H9 (cell line): ENCODE measurements around the gene ZCCHC7. TPM values are rescaled to one million over a fixed set of nuclear protein-coding genes. Genes with fewer than 3 reads are reported as not detected.

Experiments used
- DNase-seq: peaks from one replicate; pipeline ENCODE4 v3.0.0-alpha.2; 2017
- H2AFZ ChIP-seq: one replicate; pipeline ENCODE4 v1.6.1; 2013; ENCODE audit warnings: mild to moderate bottlenecking, low read length, control low read depth, moderate library complexity
- H2AK5ac ChIP-seq: 2 replicates; pipeline ENCODE4 v1.6.1; 2013; ENCODE audit warnings: low read length, control low read depth, mixed read lengths; ENCODE audit not compliant: insufficient read length
- H2BK120ac ChIP-seq: one replicate; pipeline ENCODE4 v1.6.1; 2013; ENCODE audit warnings: low read depth, mild to moderate bottlenecking, low read length, control low read depth, inconsistent platforms; ENCODE audit not compliant: poor library complexity, severe bottlenecking
- H2BK12ac ChIP-seq: 2 replicates; pipeline ENCODE4 v1.6.1; 2013; ENCODE audit warnings: low read length, control low read depth, mixed read lengths, low read depth; ENCODE audit not compliant: insufficient read length
- H2BK15ac ChIP-seq: 2 replicates; pipeline ENCODE4 v1.6.1; 2013; ENCODE audit warnings: low read depth, low read length, control low read depth
- H2BK20ac ChIP-seq: one replicate; pipeline ENCODE4 v1.6.1; 2013; ENCODE audit warnings: low read depth, mild to moderate bottlenecking, low read length, control low read depth, inconsistent platforms; ENCODE audit not compliant: poor library complexity, severe bottlenecking
- H2BK5ac ChIP-seq: 2 replicates; pipeline ENCODE4 v1.6.1; 2013; ENCODE audit warnings: low read length, control low read depth, mixed read lengths; ENCODE audit not compliant: insufficient read length
- H3K14ac ChIP-seq: 2 replicates; pipeline ENCODE4 v1.6.1; 2013; ENCODE audit warnings: low read length, control low read depth; ENCODE audit not compliant: insufficient read depth
- H3K18ac ChIP-seq: 2 replicates; pipeline ENCODE4 v1.6.1; 2013; ENCODE audit warnings: low read depth, mild to moderate bottlenecking, mixed read lengths, low read length, control low read depth; ENCODE audit not compliant: insufficient read length
- H3K23ac ChIP-seq: 2 replicates; pipeline ENCODE4 v1.6.1; 2013; ENCODE audit warnings: low read length, control low read depth, mixed read lengths, low read depth; ENCODE audit not compliant: insufficient read length
- H3K23me2 ChIP-seq: 2 replicates; pipeline ENCODE4 v1.6.1; 2013; ENCODE audit warnings: low read depth, mild to moderate bottlenecking, mixed read lengths, low read length, control low read depth; ENCODE audit not compliant: insufficient read length, poor library complexity, severe bottlenecking
- H3K27ac ChIP-seq: 2 replicates; pipeline ENCODE4 v1.5.1; 2013; ENCODE audit warnings: low read length, control low read depth, mixed read lengths, low read depth; ENCODE audit not compliant: insufficient read length
- H3K27me3 ChIP-seq: 2 replicates; pipeline ENCODE4 v1.6.1; 2013; ENCODE audit warnings: low read length, control low read depth, inconsistent platforms; ENCODE audit not compliant: insufficient read depth
- H3K4ac ChIP-seq: 2 replicates; pipeline ENCODE4 v1.6.1; 2013; ENCODE audit warnings: low read depth, mild to moderate bottlenecking, control low read depth, inconsistent platforms, low read length, moderate library complexity
- H3K4me1 ChIP-seq: 2 replicates; pipeline ENCODE4 v1.6.1; 2013; ENCODE audit warnings: low read length, control low read depth, inconsistent platforms; ENCODE audit not compliant: insufficient read depth
- H3K4me2 ChIP-seq: 2 replicates; pipeline ENCODE4 v1.6.1; 2013; ENCODE audit warnings: low read length, control low read depth, mixed read lengths; ENCODE audit not compliant: insufficient read length, insufficient read depth
- H3K56ac ChIP-seq: 2 replicates; pipeline ENCODE4 v1.6.1; 2013; ENCODE audit warnings: low read depth, mild to moderate bottlenecking, mixed read lengths, low read length, control low read depth; ENCODE audit not compliant: insufficient read length
- H3K79me1 ChIP-seq: 2 replicates; pipeline ENCODE4 v1.6.1; 2013; ENCODE audit warnings: low read depth, mild to moderate bottlenecking, moderate library complexity, low read length, control low read depth, inconsistent platforms; ENCODE audit not compliant: insufficient read depth, poor library complexity, severe bottlenecking
- H3K79me2 ChIP-seq: 2 replicates; pipeline ENCODE4 v1.6.1; 2013; ENCODE audit warnings: low read length, control low read depth, inconsistent platforms; ENCODE audit not compliant: insufficient read depth
- H3K9ac ChIP-seq: 2 replicates; pipeline ENCODE4 v1.6.1; 2013; ENCODE audit warnings: low read length, control low read depth, mixed read lengths; ENCODE audit not compliant: insufficient read length; ENCODE audit errors: extremely low read depth
- H3K9me3 ChIP-seq: one replicate; pipeline ENCODE4 v1.6.1; 2013; ENCODE audit warnings: low read depth, low read length, inconsistent platforms; ENCODE audit not compliant: control insufficient read depth
- H3T11ph ChIP-seq: one replicate; pipeline ENCODE4 v1.6.1; 2013; ENCODE audit warnings: mild to moderate bottlenecking, low read length, control low read depth, inconsistent platforms
- H4K20me1 ChIP-seq: one replicate; pipeline ENCODE4 v1.6.1; 2013; ENCODE audit not compliant: control insufficient read depth, insufficient read length, insufficient read depth
- H4K5ac ChIP-seq: 2 replicates; pipeline ENCODE4 v1.6.1; 2013; ENCODE audit warnings: low read depth, mild to moderate bottlenecking, mixed read lengths, low read length, control low read depth; ENCODE audit not compliant: insufficient read length
- H4K8ac ChIP-seq: replicated peaks from 2 replicates; pipeline ENCODE4 v1.6.1; 2013; ENCODE audit warnings: low read length, control low read depth, mixed read lengths, low read depth; ENCODE audit not compliant: insufficient read length
- H4K91ac ChIP-seq: 2 replicates; pipeline ENCODE4 v1.6.1; 2013; ENCODE audit warnings: low read depth, mild to moderate bottlenecking, moderate library complexity, mixed read lengths, low read length, control low read depth; ENCODE audit not compliant: insufficient read length
- H3K27ac Mint-ChIP-seq, 3 experiments: 2 replicates in 2 of 3; 3 replicates in 1 of 3; pipeline ENCODE4 v1.8.0; 2020 to 2021; ENCODE audit warnings: mixed read lengths in 3 of 3, mild to moderate bottlenecking in 1 of 3, moderate library complexity in 1 of 3
- H3K27me3 Mint-ChIP-seq: 2 replicates; pipeline ENCODE4 v1.8.0; 2021; ENCODE audit warnings: low read depth, mild to moderate bottlenecking, moderate library complexity, mixed read lengths
- H3K36me3 Mint-ChIP-seq, 3 experiments: 2 replicates in 2 of 3; 3 replicates in 1 of 3; pipeline ENCODE4 v1.8.0; 2020 to 2021; ENCODE audit warnings: low read depth in 3 of 3, mixed read lengths in 3 of 3; ENCODE audit not compliant: insufficient read depth in 1 of 3
- H3K4me1 Mint-ChIP-seq, 2 experiments: 2 replicates each; pipeline ENCODE4 v1.8.0; 2020; ENCODE audit warnings: mixed read lengths in 2 of 2
- H3K4me3 Mint-ChIP-seq, 2 experiments: 2 replicates in 1 of 2; 3 replicates in 1 of 2; pipeline ENCODE4 v1.8.0; 2020 to 2021; ENCODE audit warnings: mild to moderate bottlenecking in 2 of 2, mixed read lengths in 2 of 2, moderate library complexity in 1 of 2
- H3K9me3 Mint-ChIP-seq, 2 experiments: 2 replicates in 1 of 2; 3 replicates in 1 of 2; pipeline ENCODE4 v1.8.0; 2020; ENCODE audit warnings: mild to moderate bottlenecking in 2 of 2, mixed read lengths in 2 of 2, moderate library complexity in 1 of 2
- WGBS: extraction: QIAGEN DNeasy Blood & Tissue Kit; methylation state at CpG from one replicate; pipeline ENCODE4 v1.1.7; 2013; ENCODE audit warnings: missing lambda C conversion rate, low lambda C conversion rate, mixed read lengths; ENCODE audit not compliant: insufficient read length; ENCODE audit errors: extremely low coverage; 5-methylcytosine and 5-hydroxymethylcytosine counted together
- total RNA-seq: library from RNA; stranded (reverse); gene quantifications from 2 replicates; pipeline ENCODE4 v1.2.1, GENCODE V29; 2021
- TF ChIP-seq, protein P1 (sequence below): fragments of 200-600 bp; sonication (generic); conservative IDR thresholded peaks from 3 replicates; pipeline ENCODE4 v1.8.0; 2021; ENCODE audit warnings: antibody characterized with exemption, mild to moderate bottlenecking

The ZCCHC7 gene
- total RNA-seq, 1 experiment from 2014 or later: 20.3 TPM

DNA sequence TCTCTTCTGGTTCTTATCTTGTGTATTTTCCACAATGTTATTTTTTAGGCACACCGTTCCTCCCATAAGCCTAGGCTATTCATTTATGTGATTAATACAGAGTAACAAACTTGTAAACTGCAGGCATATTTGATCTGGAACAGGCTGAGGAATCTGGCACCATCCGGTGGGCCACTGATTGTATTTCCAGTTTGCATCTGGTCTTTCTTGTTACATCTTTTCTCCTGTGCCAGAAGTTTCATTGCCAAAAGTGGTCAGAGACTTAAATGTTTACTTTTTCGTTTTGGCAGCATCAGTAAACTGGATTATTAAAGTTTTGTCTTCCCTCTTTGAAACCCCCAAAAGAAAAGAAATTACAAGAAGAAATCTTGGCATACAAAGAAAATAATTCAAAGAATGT, 17.9 kb upstream of the ZCCHC7 start:
- no peak overlapping the region; a peak in 1 of 5 replicates for H3K4me3 Mint-ChIP-seq

More for the DNA sequence above, 17.9 kb upstream of the ZCCHC7 start:
- Histone ChIP-seq H2BK12ac (no peak overlapping the region), H3K27me3 (no peaks in the 10 kb centered on the region), H3K56ac (no peak overlapping the region), H3K79me2 (no peaks in the 10 kb centered on the region), H2BK20ac (no peak overlapping the region), H4K8ac (no peak overlapping the region), H3K4me2 (no peak overlapping the region), H3K18ac (no peak overlapping the region), H2BK5ac (no peak overlapping the region), H3K4me1 (no peaks in the 10 kb centered on the region; the same call in 1 of the 2 replicates), H2BK120ac (no peak overlapping the region), H3K9ac (no peak overlapping the region), H2AK5ac (no peak overlapping the region), H3K79me1 (no peaks in the 10 kb centered on the region), H3T11ph (no peak overlapping the region), H3K4ac (no peak overlapping the region), H2BK15ac (no peak overlapping the region), H3K14ac (no peak overlapping the region), H3K23me2 (no peaks in the 10 kb centered on the region), H3K27ac (no peak overlapping the region), H3K9me3 (no peaks in the 10 kb centered on the region), H2AFZ (no peak overlapping the region), H4K20me1 (no peaks in the 10 kb centered on the region), H3K23ac (no peak overlapping the region), H4K5ac (no peak overlapping the region), H4K91ac (no peak overlapping the region)
- peaks cover 0 to 4% (median 2%) of the 10 kb centered on the region in 3 experiments; a peak in 2 of 7 replicates for H3K36me3 Mint-ChIP-seq
- TF ChIP-seq, protein P1, sequence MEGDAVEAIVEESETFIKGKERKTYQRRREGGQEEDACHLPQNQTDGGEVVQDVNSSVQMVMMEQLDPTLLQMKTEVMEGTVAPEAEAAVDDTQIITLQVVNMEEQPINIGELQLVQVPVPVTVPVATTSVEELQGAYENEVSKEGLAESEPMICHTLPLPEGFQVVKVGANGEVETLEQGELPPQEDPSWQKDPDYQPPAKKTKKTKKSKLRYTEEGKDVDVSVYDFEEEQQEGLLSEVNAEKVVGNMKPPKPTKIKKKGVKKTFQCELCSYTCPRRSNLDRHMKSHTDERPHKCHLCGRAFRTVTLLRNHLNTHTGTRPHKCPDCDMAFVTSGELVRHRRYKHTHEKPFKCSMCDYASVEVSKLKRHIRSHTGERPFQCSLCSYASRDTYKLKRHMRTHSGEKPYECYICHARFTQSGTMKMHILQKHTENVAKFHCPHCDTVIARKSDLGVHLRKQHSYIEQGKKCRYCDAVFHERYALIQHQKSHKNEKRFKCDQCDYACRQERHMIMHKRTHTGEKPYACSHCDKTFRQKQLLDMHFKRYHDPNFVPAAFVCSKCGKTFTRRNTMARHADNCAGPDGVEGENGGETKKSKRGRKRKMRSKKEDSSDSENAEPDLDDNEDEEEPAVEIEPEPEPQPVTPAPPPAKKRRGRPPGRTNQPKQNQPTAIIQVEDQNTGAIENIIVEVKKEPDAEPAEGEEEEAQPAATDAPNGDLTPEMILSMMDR: no peak
- no peaks in the 10 kb centered on the region for H3K27me3 Mint-ChIP-seq
- no CpG with 5 or more reads among the region's 3 CpGs for WGBS
- H3K9me3 Mint-ChIP-seq: peaks cover 0 to 2% of the 10 kb centered on the region in 2 experiments; a peak in 2 of 5 replicates
- no peak overlapping the region for H3K27ac Mint-ChIP-seq
- no peak for DNase-seq
- H3K4me1 Mint-ChIP-seq: peaks cover 17 to 21% of the 10 kb centered on the region in 2 experiments
